Stimulated activated CD8-positive, alpha-beta memory T cell treated with anti-CD3 and anti-CD28 coated beads, Interleukin-15, amount 100 ng/mL, for 48 hours (primary cell): ENCODE data around the gene PRKAB1.

ENCODE experiments used
- DNase-seq, 2 donors: peaks; one replicate each; pipeline ENCODE4 v3.0.0-alpha.2; 2020; ENCODE audit warnings: low read depth in 2 of 2

The PRKAB1 gene

GRCh38 chr12:119661882-119662281 is 6.1 kb upstream of the PRKAB1 start:
- DNase-seq: no peak

- no peak for DNase-seq
Observed at GRCh38 chr12:119664642-119665041, 3.3 kb upstream of the PRKAB1 start.

GRCh38 chr12:119665164-119665929 is 2.6 kb upstream of the PRKAB1 start:
- DNase-seq: no peak

- no peak for DNase-seq
Observed at GRCh38 chr12:119666226-119666795, 1.6 kb upstream of the PRKAB1 start.

- no peak for DNase-seq
Observed at GRCh38 chr12:119666900-119667576, 895 bp upstream of the PRKAB1 start.

- no peak for DNase-seq
Observed at GRCh38 chr12:119668324-119668841, 450 bp downstream of the PRKAB1 start.

GRCh38 chr12:119669744-119670472 is 2.0 kb downstream of the PRKAB1 start:
- DNase-seq: no peak

- DNase-seq: no peak
Observed at GRCh38 chr12:119671070-119671469, 3.1 kb downstream of the PRKAB1 start.

GRCh38 chr12:119672194-119672593 is 4.3 kb downstream of the PRKAB1 start:
- no peak for DNase-seq

- no peak for DNase-seq
Observed at GRCh38 chr12:119673634-119674033, 5.7 kb downstream of the PRKAB1 start.

- no peak for DNase-seq
Observed at GRCh38 chr12:119674560-119674959, 6.6 kb downstream of the PRKAB1 start.

- DNase-seq: no peak
Observed at GRCh38 chr12:119676022-119676421, 8.1 kb downstream of the PRKAB1 start.

- no peak for DNase-seq
Observed at GRCh38 chr12:119676573-119676972, 8.6 kb downstream of the PRKAB1 start.

GRCh38 chr12:119678459-119678858 is 10.5 kb downstream of the PRKAB1 start:
- no peak for DNase-seq

GRCh38 chr12:119679081-119679480 is 11.1 kb downstream of the PRKAB1 start:
- no peak for DNase-seq

- DNase-seq: no peak
Observed at GRCh38 chr12:119679490-119679889, 11.6 kb downstream of the PRKAB1 start.

GRCh38 chr12:119681111-119681510 is 13.2 kb downstream of the PRKAB1 start:
- no peak for DNase-seq

- no peak for DNase-seq
Observed at GRCh38 chr12:119681728-119682638, 14.1 kb downstream of the PRKAB1 start.

GRCh38 chr12:119682639-119683252 is 14.8 kb downstream of the PRKAB1 start:
- no peak for DNase-seq

GRCh38 chr12:119683413-119683812 is 15.5 kb downstream of the PRKAB1 start:
- DNase-seq: no peak

GRCh38 chr12:119683816-119684215 is 15.9 kb downstream of the PRKAB1 start:
- no peak for DNase-seq
